DOHH2 (cell line): ENCODE data around the gene WDR7.

Experiments
- H3F3A ChIP-seq: fragments of 200-600 bp; sonication (generic), shearing (Covaris generic); 2 replicates; pipeline ENCODE4 v1.6.0; 2016; ENCODE audit warnings: antibody characterized with exemption, mild to moderate bottlenecking; ENCODE audit not compliant: control insufficient read depth, insufficient read depth
- H3K27ac ChIP-seq: fragments of 200-600 bp; sonication (generic); 2 replicates; pipeline ENCODE4 v1.5.1; 2014; ENCODE audit warnings: low read depth, mild to moderate bottlenecking, low read length, moderate library complexity
- H3K27me3 ChIP-seq: fragments of 200-600 bp; sonication (generic); 2 replicates; pipeline ENCODE4 v1.6.1; 2014; ENCODE audit warnings: mild to moderate bottlenecking, low read length, mixed read lengths; ENCODE audit not compliant: control insufficient read depth
- H3K36me3 ChIP-seq: fragments of 200-600 bp; sonication (generic); 2 replicates; pipeline ENCODE4 v1.6.1; 2014; ENCODE audit warnings: mild to moderate bottlenecking, low read length, moderate library complexity, mixed read lengths; ENCODE audit not compliant: control insufficient read depth
- H3K4me1 ChIP-seq: fragments of 200-600 bp; sonication (generic); 2 replicates; pipeline ENCODE4 v1.6.1; 2014; ENCODE audit warnings: mild to moderate bottlenecking, low read length, mixed read lengths; ENCODE audit not compliant: control insufficient read depth
- H3K4me2 ChIP-seq: fragments of 200-600 bp; sonication (generic); 2 replicates; pipeline ENCODE4 v1.6.0; 2014; ENCODE audit warnings: mild to moderate bottlenecking, low read length, moderate library complexity
- H3K4me3 ChIP-seq: fragments of 200-600 bp; sonication (generic); 2 replicates; pipeline ENCODE4 v1.5.1; 2014; ENCODE audit warnings: mild to moderate bottlenecking, low read length, mixed read lengths
- H3K79me2 ChIP-seq: fragments of 200-600 bp; sonication (generic); 2 replicates; pipeline ENCODE4 v1.6.1; 2014; ENCODE audit warnings: mild to moderate bottlenecking, low read length, mixed read lengths; ENCODE audit not compliant: control insufficient read depth
- H3K9me2 ChIP-seq: fragments of 200-600 bp; sonication (generic); replicated peaks from 2 replicates; pipeline ENCODE4 v1.6.1; 2014; ENCODE audit warnings: mild to moderate bottlenecking, low read length, mixed read lengths; ENCODE audit not compliant: control insufficient read depth
- H3K9me3 ChIP-seq: fragments of 200-600 bp; sonication (generic); 2 replicates; pipeline ENCODE4 v1.6.1; 2014; ENCODE audit warnings: antibody characterized with exemption, low read length, mixed read lengths; ENCODE audit not compliant: control insufficient read depth, insufficient read depth
- H4K20me1 ChIP-seq: fragments of 200-600 bp; sonication (generic); 2 replicates; pipeline ENCODE4 v1.6.0; 2014; ENCODE audit warnings: low read depth, mild to moderate bottlenecking, antibody characterized with exemption, low read length, moderate library complexity; ENCODE audit not compliant: control insufficient read depth, insufficient read depth
- EZH2phosphoT487 ChIP-seq: fragments of 200-600 bp; sonication (generic); IDR thresholded peaks from 2 replicates; pipeline ENCODE4 v1.6.1; 2017; ENCODE audit warnings: borderline replicate concordance, mild to moderate bottlenecking, antibody characterized with exemption, low read length, moderate library complexity, mixed read lengths
- TF ChIP-seq, protein P1 (sequence below): fragments of 200-600 bp; sonication (generic); IDR thresholded peaks from one replicate; pipeline ENCODE4 v1.5.1; 2014; ENCODE audit warnings: antibody characterized with exemption, mild to moderate bottlenecking, low read depth, low read length; ENCODE audit not compliant: poor library complexity, severe bottlenecking

Gene WDR7

GRCh38 chr18:56936457-56936856, 285.3 kb downstream of the WDR7 start:
- no peaks in the 10 kb centered on the region for H3K79me2 ChIP-seq
- no peaks in the 10 kb centered on the region for H3F3A ChIP-seq
- H3K27me3 ChIP-seq = no peaks in the 10 kb centered on the region
- H3K4me2 ChIP-seq = no peak overlapping the region
- no peak for TF ChIP-seq EZH2phosphoT487
- TF ChIP-seq, protein P1, sequence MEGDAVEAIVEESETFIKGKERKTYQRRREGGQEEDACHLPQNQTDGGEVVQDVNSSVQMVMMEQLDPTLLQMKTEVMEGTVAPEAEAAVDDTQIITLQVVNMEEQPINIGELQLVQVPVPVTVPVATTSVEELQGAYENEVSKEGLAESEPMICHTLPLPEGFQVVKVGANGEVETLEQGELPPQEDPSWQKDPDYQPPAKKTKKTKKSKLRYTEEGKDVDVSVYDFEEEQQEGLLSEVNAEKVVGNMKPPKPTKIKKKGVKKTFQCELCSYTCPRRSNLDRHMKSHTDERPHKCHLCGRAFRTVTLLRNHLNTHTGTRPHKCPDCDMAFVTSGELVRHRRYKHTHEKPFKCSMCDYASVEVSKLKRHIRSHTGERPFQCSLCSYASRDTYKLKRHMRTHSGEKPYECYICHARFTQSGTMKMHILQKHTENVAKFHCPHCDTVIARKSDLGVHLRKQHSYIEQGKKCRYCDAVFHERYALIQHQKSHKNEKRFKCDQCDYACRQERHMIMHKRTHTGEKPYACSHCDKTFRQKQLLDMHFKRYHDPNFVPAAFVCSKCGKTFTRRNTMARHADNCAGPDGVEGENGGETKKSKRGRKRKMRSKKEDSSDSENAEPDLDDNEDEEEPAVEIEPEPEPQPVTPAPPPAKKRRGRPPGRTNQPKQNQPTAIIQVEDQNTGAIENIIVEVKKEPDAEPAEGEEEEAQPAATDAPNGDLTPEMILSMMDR = no peak
- H3K9me3 ChIP-seq = no peaks in the 10 kb centered on the region
- H3K27ac ChIP-seq = no peak overlapping the region
- no peaks in the 10 kb centered on the region for H3K36me3 ChIP-seq
- no peak overlapping the region for H3K4me3 ChIP-seq
- H3K4me1 ChIP-seq = no peaks in the 10 kb centered on the region
- no peaks in the 10 kb centered on the region for H3K9me2 ChIP-seq
- no peaks in the 10 kb centered on the region for H4K20me1 ChIP-seq

DNA sequence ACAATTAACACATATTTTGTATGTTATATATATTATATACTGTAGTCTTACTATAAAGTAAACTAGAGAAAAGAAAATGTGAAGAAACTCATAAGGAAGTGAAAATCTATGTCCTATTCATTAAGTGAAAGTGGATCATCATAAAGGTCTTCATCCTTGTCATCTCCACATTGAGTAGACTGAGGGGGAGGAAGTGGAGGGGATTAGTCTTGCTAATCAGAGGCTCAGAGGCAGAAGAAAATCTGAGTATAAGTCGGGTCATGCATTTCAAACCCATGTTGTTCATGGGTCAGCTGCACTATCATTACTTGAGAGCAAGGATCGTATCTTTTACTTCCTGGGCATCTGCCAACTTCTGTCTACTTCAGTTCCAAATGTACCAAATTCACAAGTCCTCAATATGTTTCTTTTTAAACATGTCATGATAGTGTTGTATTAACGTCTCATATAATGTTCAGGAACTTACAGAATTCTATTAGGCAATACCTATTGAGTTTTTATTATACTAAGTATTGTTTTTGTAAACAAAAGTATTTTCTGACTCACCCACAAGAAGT, 286.8 kb downstream of the WDR7 start:
- Histone ChIP-seq H3K79me2 (no peaks in the 10 kb centered on the region), H3K4me1 (no peaks in the 10 kb centered on the region), H3K9me2 (no peaks in the 10 kb centered on the region), H3F3A (no peaks in the 10 kb centered on the region), H3K27ac (no peak overlapping the region), H3K4me2 (no peak overlapping the region), H3K9me3 (no peaks in the 10 kb centered on the region), H3K36me3 (no peaks in the 10 kb centered on the region), H4K20me1 (no peaks in the 10 kb centered on the region), H3K27me3 (no peaks in the 10 kb centered on the region), H3K4me3 (no peak overlapping the region)
- no peak for TF ChIP-seq EZH2phosphoT487
- TF ChIP-seq, protein P1 = no peak

DNA sequence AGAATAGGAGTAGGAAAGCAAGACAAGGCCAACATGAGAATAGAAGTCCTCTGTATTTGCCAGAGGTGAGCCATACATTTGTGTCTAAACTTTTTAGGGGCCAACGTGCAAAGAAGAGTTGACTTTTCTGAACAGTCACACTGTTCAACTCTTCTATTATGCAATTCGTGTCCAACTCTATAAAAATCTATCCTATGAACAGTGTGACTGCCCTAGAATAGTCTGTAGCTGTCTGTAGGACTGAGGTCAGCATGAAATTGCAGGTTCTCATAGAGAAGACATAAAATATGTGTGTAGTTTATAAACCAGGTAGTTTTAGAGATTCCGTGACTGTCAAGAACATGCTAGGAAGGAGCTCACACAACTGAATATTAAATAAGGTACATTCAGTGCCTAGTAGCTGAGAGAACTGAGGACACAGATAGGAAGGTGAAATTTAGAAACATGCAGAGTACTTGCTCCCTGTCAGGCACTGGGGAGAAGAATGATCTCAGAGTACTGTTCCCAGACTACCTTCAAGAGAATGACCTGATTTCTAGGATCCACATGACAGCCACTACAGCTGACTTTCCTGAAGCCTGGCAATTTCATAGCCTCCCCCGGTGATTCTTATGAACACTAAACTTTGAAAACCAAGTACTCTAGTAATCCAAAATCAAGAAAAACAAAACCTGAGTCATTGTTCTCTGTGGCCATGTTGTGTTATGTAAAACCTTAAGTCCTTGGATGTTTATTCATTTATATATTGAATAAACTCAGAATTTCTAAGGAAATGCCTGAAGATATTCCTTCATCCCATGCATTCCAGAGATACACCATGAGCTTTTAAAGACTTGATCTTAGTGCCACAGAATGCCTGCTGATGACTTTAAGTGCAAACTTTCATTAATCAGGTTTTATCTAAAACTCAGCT, 294.3 kb downstream of the WDR7 start:
- Histone ChIP-seq H3K9me3 (no peaks in the 10 kb centered on the region), H3K79me2 (no peaks in the 10 kb centered on the region), H3K9me2 (no peaks in the 10 kb centered on the region), H3K27ac (no peak overlapping the region), H3K27me3 (no peaks in the 10 kb centered on the region), H3K4me3 (no peak overlapping the region), H3F3A (no peaks in the 10 kb centered on the region), H4K20me1 (no peaks in the 10 kb centered on the region), H3K4me1 (no peaks in the 10 kb centered on the region), H3K36me3 (no peaks in the 10 kb centered on the region), H3K4me2 (no peak overlapping the region)
- TF ChIP-seq, protein P1 = no peak
- no peak for TF ChIP-seq EZH2phosphoT487
